GM13976 (cell line): ENCODE measurements around the gene HEATR5B.
A peak's percentile ranks its signal among the peaks of the same experiment; 100 is the strongest.

ENCODE experiments used
- DNase-seq: peaks from one replicate; pipeline ENCODE4 v3.0.0; 2012; ENCODE audit warnings: low spot score
- CTCF ChIP-seq: IDR thresholded peaks from 2 replicates; pipeline ENCODE4 v1.5.1; 2012; ENCODE audit warnings: borderline replicate concordance, mild to moderate bottlenecking; ENCODE audit not compliant: insufficient read depth; ENCODE audit errors: extremely low read depth, missing control alignments, control extremely low read depth
- in situ Hi-C: fragments of 300-500 bp; cut with MboI; formaldehyde crosslinking; loops from one replicate; pipeline ENCODE4 v1.12.0; 2022; ENCODE audit warnings: low sequenced_read_pairs, mixed read lengths, inconsistent platforms; ENCODE audit not compliant: unreplicated experiment

The HEATR5B gene

GRCh38 chr2:37098416-37099118 lies 14.4 kb upstream of the HEATR5B start:
- DNase-seq, result no peak
- in situ Hi-C loops, result no loop called here
- TF ChIP-seq CTCF, result no peak

GRCh38 chr2:37096568-37096967 lies 12.4 kb upstream of the HEATR5B start:
- in situ Hi-C loops, result no loop called here
- no peak for TF ChIP-seq CTCF
- no peak for DNase-seq

GRCh38 chr2:37091873-37092272 lies 7.7 kb upstream of the HEATR5B start:
- in situ Hi-C loops, result no loop called here
- no peak for TF ChIP-seq CTCF
- DNase-seq, result peak; percentile 23

DNA sequence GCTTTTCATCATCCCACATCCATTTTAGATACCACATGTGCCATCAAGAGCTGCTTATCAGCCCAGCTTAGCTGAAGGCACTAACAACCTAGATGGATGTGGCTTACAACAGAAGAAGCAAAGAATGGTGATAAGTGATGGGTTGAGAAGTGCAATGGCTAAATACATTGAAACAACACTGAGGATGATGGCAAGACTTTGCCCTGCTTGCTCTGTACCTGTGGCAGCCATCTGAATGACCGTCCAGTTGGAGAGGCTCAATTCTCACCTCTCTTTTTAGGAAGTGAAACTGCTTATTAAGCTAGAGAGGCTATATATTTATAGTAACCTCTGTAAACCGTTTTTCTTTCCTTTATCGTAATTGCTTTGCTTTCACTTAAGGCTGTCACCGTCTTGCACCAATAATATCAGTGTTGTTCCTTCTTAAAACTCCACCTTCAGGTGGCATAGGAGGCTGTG lies 5.9 kb upstream of the HEATR5B start:
- TF ChIP-seq CTCF, result no peak
- peak; percentile 55 for DNase-seq
- in situ Hi-C loops, result no loop called here

DNA sequence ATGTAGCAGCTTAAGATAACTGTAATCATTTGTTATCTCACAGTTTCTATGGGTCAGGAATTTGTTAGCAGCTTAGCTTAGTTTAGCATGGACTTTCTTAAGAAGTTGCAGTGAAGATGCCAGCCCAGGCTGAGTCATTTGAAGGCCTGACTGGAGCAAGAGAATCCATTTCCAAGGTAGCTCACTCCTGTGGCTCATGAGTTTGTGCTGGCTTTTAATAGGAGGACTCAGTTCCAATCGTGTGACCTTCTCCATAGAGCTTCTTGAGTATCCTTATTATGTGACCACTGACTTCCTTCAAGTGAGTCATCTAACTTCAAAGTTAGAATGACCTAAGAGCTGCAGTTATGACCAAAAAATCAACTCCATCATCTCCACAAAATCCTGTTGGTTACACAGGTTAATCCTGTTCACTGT lies 1.6 kb upstream of the HEATR5B start:
- no peak for DNase-seq

GRCh38 chr2:37084797-37085196 lies 625 bp upstream of the HEATR5B start:
- DNase-seq, result no peak
- TF ChIP-seq CTCF, result no peak
- in situ Hi-C loops, result no loop called here

More for the DNA sequence above, 1.6 kb upstream of the HEATR5B start:
- no peak for TF ChIP-seq CTCF
- in situ Hi-C loops, result no loop called here
